Activated T-helper 1 cell treated with anti-CD3 and anti-CD28 coated beads, Interleukin-2, amount 50 U/mL, for 16 hours (primary cell): Measurements from ENCODE around the gene NELL1.

Experiments
- DNase-seq, 2 donors: peaks; one replicate each; pipeline ENCODE4 v3.0.0-alpha.2; 2020; ENCODE audit warnings: low read depth in 1 of 2, low spot score in 1 of 2

NELL1 gene

DNA sequence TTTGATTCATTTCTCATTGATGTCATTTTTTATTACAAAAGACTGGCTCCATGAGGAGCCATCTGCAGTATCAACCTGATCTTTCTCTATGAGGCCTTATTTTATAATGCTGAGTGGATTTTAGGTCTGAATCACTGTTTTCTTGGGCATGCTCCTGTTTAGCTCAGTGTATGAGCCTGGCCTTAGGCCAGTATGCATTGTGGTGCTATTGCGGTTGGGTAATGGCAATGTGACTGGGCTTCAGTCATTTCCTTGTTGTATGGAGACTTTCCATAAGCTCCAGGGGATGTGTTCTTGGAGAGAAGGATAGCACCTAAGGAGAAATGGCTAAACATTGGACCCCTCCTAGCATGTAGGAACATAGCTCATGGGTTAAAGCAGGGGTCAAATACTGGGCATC, 293.2 kb downstream of the NELL1 start:
- DNase-seq = no peak

DNA sequence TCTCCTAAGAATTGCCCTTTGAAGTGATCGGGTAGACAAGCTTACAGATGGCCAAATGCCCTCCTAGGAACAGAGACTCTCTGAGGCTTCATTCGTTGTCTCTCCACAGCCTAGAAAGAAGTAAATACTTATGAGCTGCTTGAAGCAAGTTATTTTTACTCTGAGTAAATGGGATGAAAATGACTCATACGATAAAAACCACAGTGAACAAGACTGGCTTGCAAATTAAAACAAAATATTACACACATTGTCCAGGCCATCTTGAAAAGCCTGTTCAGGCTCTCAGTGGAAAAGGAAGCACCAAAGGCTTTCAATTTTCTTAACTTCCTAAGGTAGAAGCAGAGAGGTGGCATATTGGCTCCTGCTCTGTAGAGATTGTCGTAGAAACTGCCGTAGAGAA, 294.2 kb downstream of the NELL1 start:
- no peak for DNase-seq

- no peak for DNase-seq
Observed at GRCh38 chr11:20964985-20965384, 295.6 kb downstream of the NELL1 start.

GRCh38 chr11:20966489-20966888, 297.1 kb downstream of the NELL1 start:
- DNase-seq = no peak

GRCh38 chr11:20973940-20974559, 304.7 kb downstream of the NELL1 start:
- no peak for DNase-seq

DNA sequence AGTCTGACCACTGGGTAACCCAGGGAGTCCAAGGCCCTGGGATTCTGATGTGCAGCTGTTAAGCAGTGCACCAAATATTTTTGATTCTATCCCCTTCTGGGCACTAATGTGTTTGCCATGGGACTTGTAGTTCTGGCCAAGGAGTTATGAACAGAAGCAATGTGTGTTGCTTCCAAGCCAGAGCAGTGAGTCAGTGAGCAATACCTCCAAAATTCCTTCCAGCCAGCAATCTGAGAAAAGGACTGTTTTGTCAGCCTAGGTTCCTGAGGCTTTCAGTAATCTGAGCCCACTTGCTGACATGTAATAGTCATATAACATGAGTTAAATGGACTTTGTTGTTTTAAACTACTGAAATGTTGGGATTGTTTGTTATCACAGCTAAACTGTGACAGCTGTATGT, 311.4 kb downstream of the NELL1 start:
- no peak for DNase-seq

GRCh38 chr11:20990447-20990846, 321.1 kb downstream of the NELL1 start:
- no peak for DNase-seq

GRCh38 chr11:20991471-20991870, 322.1 kb downstream of the NELL1 start:
- no peak for DNase-seq

DNA sequence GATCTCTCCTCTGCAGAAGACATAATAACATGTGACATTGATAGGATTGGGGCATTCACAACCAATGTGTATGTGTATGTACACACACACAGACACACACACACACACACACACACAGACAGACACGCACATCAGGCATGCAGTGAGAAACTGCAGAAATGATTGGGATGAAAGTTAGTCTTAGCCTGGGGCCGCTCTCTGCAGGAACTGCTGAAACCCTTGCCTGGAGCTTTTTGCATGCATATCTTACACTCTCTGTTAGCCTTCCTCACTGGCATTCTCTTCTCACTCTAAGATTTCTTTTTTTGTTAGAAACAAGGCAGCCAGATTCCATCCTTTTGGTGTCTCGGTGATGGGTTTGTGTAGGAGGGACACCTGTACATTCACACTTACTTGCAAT, 337.9 kb downstream of the NELL1 start:
- no peak for DNase-seq

- no peak for DNase-seq
Observed at GRCh38 chr11:21018248-21018647, 348.9 kb downstream of the NELL1 start.

DNA sequence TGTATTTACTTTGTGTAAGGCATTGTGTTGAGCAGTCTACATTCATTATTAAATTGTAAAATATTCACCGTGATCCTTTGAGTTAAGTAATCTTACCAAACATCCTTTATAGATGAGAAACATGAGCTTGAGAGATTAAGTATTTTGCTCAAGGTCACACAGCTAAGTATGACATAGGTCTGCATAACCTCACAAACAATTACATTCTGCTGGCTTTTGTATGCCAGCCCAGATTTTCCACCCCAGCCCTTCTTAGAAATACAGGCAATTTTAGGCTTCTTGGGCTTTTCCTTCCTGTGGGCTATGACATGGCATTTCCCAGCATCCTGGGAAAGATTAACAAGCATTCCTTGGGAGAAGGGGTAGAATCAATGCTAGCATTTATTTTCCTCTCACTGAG, 357.3 kb downstream of the NELL1 start:
- no peak for DNase-seq

- no peak for DNase-seq
Observed at GRCh38 chr11:21037850-21038249, 368.5 kb downstream of the NELL1 start.

- DNase-seq = no peak
Observed at GRCh38 chr11:21038801-21039200, 369.4 kb downstream of the NELL1 start.

- DNase-seq = no peak
Observed at GRCh38 chr11:21040630-21041029, 371.2 kb downstream of the NELL1 start.

DNA sequence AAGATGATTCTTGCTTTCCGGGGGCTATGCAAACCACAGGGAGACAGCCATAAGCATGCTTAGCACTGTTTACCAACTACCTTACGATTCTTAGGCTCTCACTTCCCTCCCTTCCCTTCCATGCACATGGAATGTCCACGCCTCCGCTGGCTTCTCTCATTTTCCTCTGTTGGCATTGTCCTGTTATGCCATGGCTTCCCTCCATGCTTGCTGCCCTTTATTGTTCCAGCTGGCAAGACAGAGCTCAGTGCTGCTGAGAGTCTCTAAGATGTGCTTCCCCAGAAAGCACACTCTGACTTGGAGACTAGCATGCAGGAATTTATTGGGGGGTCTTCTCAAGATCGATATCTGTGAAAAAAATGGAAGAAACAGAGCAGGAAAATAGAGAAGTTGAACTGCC, 379.2 kb downstream of the NELL1 start:
- DNase-seq = no peak

DNA sequence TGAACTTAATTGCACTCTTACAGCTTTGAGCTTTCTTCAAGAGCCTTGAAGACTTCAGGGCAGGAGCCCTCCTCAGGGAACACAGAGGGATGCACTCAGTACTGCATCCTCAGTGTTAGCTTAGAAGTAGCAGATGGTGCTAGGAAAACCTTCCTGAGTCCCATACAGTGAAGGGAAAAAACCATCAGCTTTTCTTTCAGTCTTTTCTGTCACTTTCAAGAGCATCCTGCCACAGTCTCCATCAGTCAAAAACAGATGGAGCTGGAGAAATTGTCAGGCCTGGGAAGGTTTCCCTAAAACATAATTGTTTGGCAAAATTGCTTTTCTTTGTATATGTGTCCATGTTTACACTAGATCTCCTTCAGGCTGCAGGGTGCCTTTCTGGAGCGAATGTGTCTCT, 384.1 kb downstream of the NELL1 start:
- no peak for DNase-seq

GRCh38 chr11:21056644-21057043, 387.3 kb downstream of the NELL1 start:
- no peak for DNase-seq

- DNase-seq = no peak
Observed at GRCh38 chr11:21059879-21060278, 390.5 kb downstream of the NELL1 start.

DNA sequence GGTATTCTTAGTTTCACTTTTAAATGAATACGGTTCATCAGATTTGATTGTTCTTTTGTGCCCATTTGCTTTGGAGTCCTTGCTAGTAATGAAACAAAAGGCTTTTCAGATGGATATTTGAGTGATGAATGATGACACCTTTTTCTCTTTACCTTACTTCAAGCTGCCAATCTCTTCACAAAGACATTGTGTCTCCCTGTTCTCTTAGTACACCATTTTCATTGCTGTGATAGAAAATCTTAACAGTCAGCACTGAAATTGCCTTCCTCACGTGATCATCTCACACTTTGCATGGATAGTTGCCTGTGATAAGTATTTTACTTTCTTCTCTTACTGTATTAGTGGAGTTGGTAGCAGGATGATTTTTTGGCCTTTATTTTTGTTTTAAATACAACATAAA, 396.6 kb downstream of the NELL1 start:
- no peak for DNase-seq

DNA sequence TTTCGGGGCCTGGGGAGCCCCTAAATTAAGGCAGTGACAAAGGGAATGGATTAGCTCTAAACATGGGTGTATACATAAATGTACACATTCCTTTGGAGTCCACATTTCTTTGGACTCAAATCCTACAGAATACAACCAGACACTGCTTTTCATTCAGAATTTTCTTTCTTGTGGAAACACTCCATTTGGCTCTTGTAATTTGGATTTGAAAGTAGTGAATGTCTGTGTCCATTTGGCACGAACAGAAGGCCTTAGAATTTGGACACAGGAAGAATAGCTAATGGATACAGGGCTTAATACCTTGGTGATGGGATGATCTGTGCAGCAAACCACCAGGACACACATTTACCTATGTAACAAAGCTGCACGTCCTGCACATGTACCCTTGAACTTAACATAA, 399.5 kb downstream of the NELL1 start:
- DNase-seq = no peak

GRCh38 chr11:21069909-21070308, 400.5 kb downstream of the NELL1 start:
- no peak for DNase-seq

DNA sequence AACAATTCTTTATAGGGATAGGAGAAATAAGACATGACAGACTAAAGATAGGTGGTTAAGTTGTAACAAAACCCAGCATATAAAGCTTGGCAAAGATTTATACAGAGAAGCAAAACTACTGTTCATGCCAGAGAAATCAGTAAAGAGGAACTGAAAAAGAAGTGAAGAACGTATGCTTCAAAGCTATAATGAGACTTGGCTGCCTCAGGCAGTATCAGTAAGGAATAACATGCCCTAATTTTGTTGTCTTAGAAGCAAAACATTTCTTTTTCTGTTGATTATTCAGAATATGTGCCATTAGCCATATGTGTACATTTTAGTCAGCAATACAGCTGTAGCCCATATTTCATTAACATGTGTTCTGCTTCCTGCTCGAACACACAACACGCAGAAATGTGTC, 403.2 kb downstream of the NELL1 start:
- DNase-seq = no peak

DNA sequence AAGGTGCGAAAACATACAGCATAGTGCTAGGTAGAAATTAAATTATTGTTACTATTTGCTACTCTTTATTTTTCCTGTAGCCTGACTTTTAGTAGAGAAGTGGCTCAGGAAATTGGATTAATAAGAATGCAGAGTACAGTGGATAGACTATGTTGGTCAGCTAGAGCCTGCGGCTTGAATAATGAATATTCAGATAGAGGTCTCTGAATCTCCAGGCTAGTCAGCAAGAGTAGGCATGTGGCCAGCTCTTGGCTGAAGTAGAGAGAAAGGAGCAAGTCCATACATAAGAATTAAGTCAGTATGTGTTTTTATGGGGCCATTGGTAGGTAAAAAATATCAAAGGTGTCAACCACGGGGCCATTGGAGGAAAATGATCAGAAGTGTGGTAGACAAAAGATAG, 413.5 kb downstream of the NELL1 start:
- no peak for DNase-seq

GRCh38 chr11:21088930-21089329, 419.5 kb downstream of the NELL1 start:
- DNase-seq = no peak
